H1 (cell line): ENCODE results near the gene A3GALT2. TPM values are rescaled to one million over a fixed set of nuclear protein-coding genes. Genes with fewer than 3 reads are reported as not detected.

Source experiments
- CTCF ChIA-PET: fragments of 300-600 bp; sonication (Branson Sonifier 250); formaldehyde crosslinking; loops from one replicate; lab custom pipeline; 2021; ENCODE audit not compliant: partially characterized antibody; lab: Charles Lee
- POLR2A ChIA-PET: fragments of 300-600 bp; sonication (Branson Sonifier 250); formaldehyde crosslinking; loops from one replicate; lab custom pipeline; 2021; ENCODE audit warnings: inconsistent platforms; ENCODE audit not compliant: partially characterized antibody; lab: Charles Lee
- DNase-seq, 2 experiments: peaks; one replicate each; pipeline versions ENCODE4 v3.0.0 to v3.0.0-alpha.2; 2010 to 2022; ENCODE audit warnings: low spot score in 2 of 2, low read depth in 1 of 2, mixed read lengths in 1 of 2
- FAIRE-seq: peaks from 2 replicates; lab custom pipeline; 2011; peaks lifted over from hg19 to GRCh38; lab: Jason Lieb, UNC
- H2AFZ ChIP-seq: 2 replicates; pipeline ENCODE4 v1.8.1; 2012; ENCODE audit warnings: low read length, inconsistent platforms
- H2AK5ac ChIP-seq: 2 replicates; pipeline ENCODE4 v1.6.1; 2013; ENCODE audit warnings: low read depth, low read length
- H2BK120ac ChIP-seq: replicated peaks from 2 replicates; pipeline ENCODE3; 2013; ENCODE audit warnings: low read depth, low read length, inconsistent platforms
- H2BK12ac ChIP-seq: 2 replicates; pipeline ENCODE4 v1.6.1; 2013; ENCODE audit warnings: low read depth, low read length
- H2BK15ac ChIP-seq: 2 replicates; pipeline ENCODE4 v1.6.1; 2013; ENCODE audit warnings: low read length
- H2BK20ac ChIP-seq: 2 replicates; pipeline ENCODE4 v1.6.1; 2013; ENCODE audit warnings: low read length
- H2BK5ac ChIP-seq: 2 replicates; pipeline ENCODE4 v1.6.1; 2013; ENCODE audit warnings: low read depth, low read length
- H3K14ac ChIP-seq: 2 replicates; pipeline ENCODE4 v1.6.1; 2013; ENCODE audit warnings: inconsistent platforms; ENCODE audit not compliant: insufficient read length
- H3K18ac ChIP-seq: 2 replicates; pipeline ENCODE4 v1.6.1; 2013; ENCODE audit warnings: low read length; ENCODE audit errors: extremely low read depth
- H3K23ac ChIP-seq: 2 replicates; pipeline ENCODE4 v1.6.1; 2013; ENCODE audit warnings: inconsistent platforms; ENCODE audit not compliant: insufficient read length
- H3K23me2 ChIP-seq: 2 replicates; pipeline ENCODE4 v1.6.1; 2013; ENCODE audit warnings: low read depth, low read length
- H3K27ac ChIP-seq: 2 replicates; pipeline ENCODE4 v1.6.1; 2011; ENCODE audit warnings: low read depth, low read length, inconsistent platforms
- H3K27me3 ChIP-seq, 4 experiments: replicated peaks in 1 of 4; 1 replicate in 1 of 4; 2 replicates in 3 of 4; pipeline versions ENCODE4 v1.6.1 to v1.8.1; 2011 to 2013; ENCODE audit warnings: low read length in 3 of 4, mild to moderate bottlenecking in 3 of 4, inconsistent platforms in 2 of 4, mixed read lengths in 2 of 4, moderate library complexity in 1 of 4; ENCODE audit not compliant: control insufficient read depth in 3 of 4, insufficient read depth in 3 of 4; ENCODE audit errors: extremely low read depth in 1 of 4
- H3K36me3 ChIP-seq, 4 experiments: 2 replicates each; pipeline versions ENCODE4 v1.6.1 to v1.8.1; 2011 to 2013; ENCODE audit warnings: mild to moderate bottlenecking in 4 of 4, low read length in 3 of 4, moderate library complexity in 2 of 4, control low read depth in 1 of 4, inconsistent platforms in 1 of 4; ENCODE audit not compliant: insufficient read depth in 4 of 4, control insufficient read depth in 2 of 4
- H3K4ac ChIP-seq: replicated peaks from 2 replicates; pipeline ENCODE3; 2013; ENCODE audit warnings: low read length, low read depth, mixed read lengths, inconsistent platforms; ENCODE audit not compliant: insufficient read length
- H3K4me1 ChIP-seq, 4 experiments: replicated peaks in 1 of 4; 1 replicate in 1 of 4; 2 replicates in 3 of 4; pipeline versions ENCODE4 v1.6.1 to v1.8.1; 2011 to 2013; ENCODE audit warnings: low read length in 3 of 4, inconsistent platforms in 2 of 4, mixed read lengths in 1 of 4; ENCODE audit not compliant: insufficient read depth in 4 of 4, control insufficient read depth in 3 of 4
- H3K4me2 ChIP-seq, 2 experiments: 2 replicates each; pipeline versions ENCODE4 v1.6.1 to v1.8.1; 2011 to 2013; ENCODE audit warnings: low read depth in 2 of 2, low read length in 2 of 2, control low read depth in 1 of 2, inconsistent platforms in 1 of 2, mild to moderate bottlenecking in 1 of 2; ENCODE audit not compliant: insufficient read depth in 1 of 2
- H3K4me3 ChIP-seq, 4 experiments: fragments of 200-600, 300-600 bp in 1 of 4; sonication (generic), shearing (Covaris generic), sonication (Bioruptor Twin) in 1 of 4; 2 replicates each; pipeline versions ENCODE4 v1.5.1 to v1.8.1; 2011 to 2016; ENCODE audit warnings: low read length in 4 of 4, low read depth in 3 of 4, control low read depth in 2 of 4, inconsistent platforms in 2 of 4, mild to moderate bottlenecking in 2 of 4, mixed read lengths in 1 of 4, moderate library complexity in 1 of 4; ENCODE audit not compliant: insufficient read depth in 2 of 4; ENCODE audit errors: extremely low read depth in 1 of 4
- H3K56ac ChIP-seq: replicated peaks from 2 replicates; pipeline ENCODE3; 2013; ENCODE audit warnings: low read depth, mild to moderate bottlenecking, mixed read lengths, low read length, inconsistent platforms; ENCODE audit not compliant: insufficient read length
- H3K79me1 ChIP-seq: 2 replicates; pipeline ENCODE4 v1.6.1; 2013; ENCODE audit warnings: low read depth, low read length, control low read depth
- H3K79me2 ChIP-seq, 2 experiments: 2 replicates each; pipeline versions ENCODE4 v1.6.1 to v1.8.1; 2012 to 2013; ENCODE audit warnings: low read length in 2 of 2, mild to moderate bottlenecking in 2 of 2, inconsistent platforms in 1 of 2; ENCODE audit not compliant: insufficient read depth in 2 of 2, control insufficient read depth in 1 of 2
- H3K9ac ChIP-seq, 4 experiments: replicated peaks in 1 of 4; 1 replicate in 1 of 4; 2 replicates in 3 of 4; pipeline versions ENCODE4 v1.6.1 to v1.8.1; 2011 to 2013; ENCODE audit warnings: low read depth in 3 of 4, low read length in 3 of 4, control low read depth in 2 of 4, mild to moderate bottlenecking in 2 of 4, moderate library complexity in 2 of 4, inconsistent platforms in 1 of 4; ENCODE audit errors: extremely low read depth in 1 of 4
- H3K9me3 ChIP-seq, 2 experiments: 2 replicates each; pipeline versions ENCODE4 v1.6.1 to v1.8.1; 2012 to 2013; ENCODE audit warnings: mild to moderate bottlenecking in 2 of 2, moderate library complexity in 2 of 2, control low read depth in 1 of 2, inconsistent platforms in 1 of 2, low read depth in 1 of 2, low read length in 1 of 2, mixed read lengths in 1 of 2; ENCODE audit not compliant: insufficient read depth in 2 of 2
- H4K20me1 ChIP-seq, 2 experiments: replicated peaks in 1 of 2; 2 replicates each; pipeline versions ENCODE3 to v1.8.1; 2011 to 2013; ENCODE audit warnings: inconsistent platforms in 2 of 2, low read length in 2 of 2, mild to moderate bottlenecking in 1 of 2; ENCODE audit not compliant: insufficient read depth in 2 of 2, control insufficient read depth in 1 of 2
- H4K5ac ChIP-seq: 2 replicates; pipeline ENCODE4 v1.6.1; 2013; ENCODE audit warnings: low read length, low read depth, mixed read lengths, inconsistent platforms; ENCODE audit not compliant: insufficient read length
- H4K8ac ChIP-seq: 2 replicates; pipeline ENCODE4 v1.8.0; 2013; ENCODE audit warnings: mild to moderate bottlenecking, moderate library complexity, low read length, inconsistent platforms; ENCODE audit not compliant: insufficient read depth; ENCODE audit errors: extremely low read depth
- H4K91ac ChIP-seq: replicated peaks from 2 replicates; pipeline ENCODE3; 2013; ENCODE audit warnings: low read length, mixed read lengths, inconsistent platforms; ENCODE audit not compliant: insufficient read length
- CTBP2 ChIP-seq: IDR thresholded peaks from 2 replicates; pipeline ENCODE4 v1.7.0; 2011; ENCODE audit warnings: borderline replicate concordance, mild to moderate bottlenecking, moderate library complexity, mixed read lengths, low read length; ENCODE audit not compliant: insufficient read depth, insufficient read length
- JUND ChIP-seq: IDR thresholded peaks from 2 replicates; pipeline ENCODE4 v1.6.1; 2011; ENCODE audit warnings: mild to moderate bottlenecking, improper control_type of control experiment, low read length
- KDM5A ChIP-seq: fragments of 200-600 bp; IDR thresholded peaks from 2 replicates; pipeline ENCODE4 v1.7.1; 2012; ENCODE audit warnings: mild to moderate bottlenecking, low read length, inconsistent platforms, mixed read lengths
- NRF1 ChIP-seq: IDR thresholded peaks from 2 replicates; pipeline ENCODE4 v1.6.1; 2011; ENCODE audit warnings: mild to moderate bottlenecking, low read depth, low read length, improper control_type of control experiment
- WGBS, 2 experiments: shearing (Covaris generic) in 1 of 2; methylation state at CpG; one replicate each; pipeline versions ENCODE4 v1.1.6 to v1.1.7; 2013 to 2015; ENCODE audit warnings: low lambda C conversion rate in 2 of 2, mixed read lengths in 2 of 2, inconsistent platforms in 1 of 2, low coverage in 1 of 2, missing lambda C conversion rate in 1 of 2; ENCODE audit not compliant: insufficient replicate concordance in 2 of 2, insufficient coverage in 1 of 2, insufficient read length in 1 of 2; ENCODE audit errors: extremely low coverage in 1 of 2, missing lambda C conversion rate in 1 of 2; 5-methylcytosine and 5-hydroxymethylcytosine counted together
- polyA plus RNA-seq, 7 experiments: library from polyadenylated mRNA; depleted of rRNA in 3 of 7; stranded (reverse) in 5 of 7; unstranded in 2 of 7; fragments of >200 nt in 5 of 7; fragments of 200-250 nt in 2 of 7; gene quantifications; 1 replicate in 5 of 7; 2 replicates in 1 of 7; 4 replicates in 1 of 7; pipeline versions ENCODE4 v1.2.1 to v1.2.3, GENCODE V29; 2011 to 2013; ENCODE audit warnings: missing spikeins in 2 of 7, mixed read lengths in 2 of 7
- total RNA-seq: library from RNA; stranded (reverse); fragmentation: NEBNext Ultra II Directional; extraction: Animal tissue kit (Norgen Biotek cat#: 25700); gene quantifications from 2 replicates; pipeline ENCODE4 v1.2.1, GENCODE V29; 2021
- TF ChIP-seq, protein P1 (sequence below), 3 experiments: IDR thresholded peaks; 1 replicate in 2 of 3; 2 replicates in 1 of 3; pipeline versions ENCODE4 v1.5.1 to v1.6.1; 2011; ENCODE audit warnings: low read length in 3 of 3, mild to moderate bottlenecking in 3 of 3, inconsistent platforms in 2 of 3, low read depth in 1 of 3, moderate library complexity in 1 of 3; ENCODE audit not compliant: insufficient read depth in 1 of 3; ENCODE audit errors: control extremely low read depth in 1 of 3
- TF ChIP-seq, protein P2 (sequence below): IDR thresholded peaks from 2 replicates; pipeline ENCODE4 v1.6.1; 2011; ENCODE audit warnings: low read depth, mild to moderate bottlenecking, low read length; ENCODE audit not compliant: insufficient read depth

A3GALT2 gene
- total and polyA plus RNA-seq, 2 of the 8 experiments (the other 6 are each of a cell fraction or from before 2014, with no cell fraction given): not detected

- no peak overlapping the region for H3K27ac ChIP-seq
- no peak overlapping the region for H2AFZ ChIP-seq
- TF ChIP-seq CTBP2 (no peak), KDM5A (no peak), NRF1 (no peak), JUND (no peak)
- TF ChIP-seq, protein P1, sequence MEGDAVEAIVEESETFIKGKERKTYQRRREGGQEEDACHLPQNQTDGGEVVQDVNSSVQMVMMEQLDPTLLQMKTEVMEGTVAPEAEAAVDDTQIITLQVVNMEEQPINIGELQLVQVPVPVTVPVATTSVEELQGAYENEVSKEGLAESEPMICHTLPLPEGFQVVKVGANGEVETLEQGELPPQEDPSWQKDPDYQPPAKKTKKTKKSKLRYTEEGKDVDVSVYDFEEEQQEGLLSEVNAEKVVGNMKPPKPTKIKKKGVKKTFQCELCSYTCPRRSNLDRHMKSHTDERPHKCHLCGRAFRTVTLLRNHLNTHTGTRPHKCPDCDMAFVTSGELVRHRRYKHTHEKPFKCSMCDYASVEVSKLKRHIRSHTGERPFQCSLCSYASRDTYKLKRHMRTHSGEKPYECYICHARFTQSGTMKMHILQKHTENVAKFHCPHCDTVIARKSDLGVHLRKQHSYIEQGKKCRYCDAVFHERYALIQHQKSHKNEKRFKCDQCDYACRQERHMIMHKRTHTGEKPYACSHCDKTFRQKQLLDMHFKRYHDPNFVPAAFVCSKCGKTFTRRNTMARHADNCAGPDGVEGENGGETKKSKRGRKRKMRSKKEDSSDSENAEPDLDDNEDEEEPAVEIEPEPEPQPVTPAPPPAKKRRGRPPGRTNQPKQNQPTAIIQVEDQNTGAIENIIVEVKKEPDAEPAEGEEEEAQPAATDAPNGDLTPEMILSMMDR (IDR thresholded peaks at IDR 0.05; ENCODE audit: control extremely low read depth in 1 of 3, insufficient read depth in 1 of 3, low read depth in 1 of 3, low read length in 3 of 3): no peak
- TF ChIP-seq, protein P2, sequence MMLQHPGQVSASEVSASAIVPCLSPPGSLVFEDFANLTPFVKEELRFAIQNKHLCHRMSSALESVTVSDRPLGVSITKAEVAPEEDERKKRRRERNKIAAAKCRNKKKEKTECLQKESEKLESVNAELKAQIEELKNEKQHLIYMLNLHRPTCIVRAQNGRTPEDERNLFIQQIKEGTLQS: no peak
These were observed 62.9 kb downstream of the A3GALT2 start for GRCh38 chr1:33257772-33258712.

More at GRCh38 chr1:33257772-33258712, 62.9 kb downstream of the A3GALT2 start:
- no peak overlapping the region for H3K4ac ChIP-seq
- WGBS, 2 experiments: 85% methylated on average over 19 of the region's 19 CpGs; no CpG with 5 or more reads in 1 of the 2 experiments
- H3K4me1 ChIP-seq: peaks cover 0 to 21% (median 10%) of the 10 kb centered on the region in 4 experiments; a peak in 5 of 7 replicates
- H2BK120ac ChIP-seq: no peak overlapping the region
- ChIA-PET POLR2A (interaction anchor here (0.6 to 2.1 kb wide), 8 partner anchors 8 to 74 kb away, joined by 3 to 7 read pairs (median 3); no protein-coding TSS in a partner anchor), CTCF (interaction anchor here (0.8 to 1.1 kb wide), 3 partner anchors 16 to 75 kb away, joined by 3 to 5 read pairs (median 3); no protein-coding TSS in a partner anchor)
- 0 out of 2 replicates have a peak overlapping the region, but pooled peaks have one; percentile 48 for H2BK20ac ChIP-seq
- peak overlapping the region; percentile 68; the same call in 1 of the 2 replicates for H2BK12ac ChIP-seq
- H4K8ac ChIP-seq: peak overlapping the region; percentile 75; the same call in 1 of the 2 replicates
- peaks cover 7% of the 10 kb centered on the region for H3K23me2 ChIP-seq
- H3K4me3 ChIP-seq: peak overlapping the region; percentile 85 to 96 (median 91)
- no peak overlapping the region for H3K56ac ChIP-seq
- H3K79me2 ChIP-seq: peaks cover 0 to 50% of the 10 kb centered on the region in 2 experiments; a peak in 2 of 4 replicates
- no peak for DNase-seq
- peaks cover 0 to 2% (median 0%) of the 10 kb centered on the region in 4 experiments; a peak in 1 of 8 replicates for H3K36me3 ChIP-seq
- H2BK15ac ChIP-seq: peak overlapping the region; percentile 81; the same call in 1 of the 2 replicates
- peak overlapping the region; percentile 83 for H3K18ac ChIP-seq
- no peak for FAIRE-seq
- H3K14ac ChIP-seq: no peak overlapping the region
- H2BK5ac ChIP-seq: peak overlapping the region; percentile 44; the same call in 1 of the 2 replicates
- peaks cover 23% of the 10 kb centered on the region for H3K79me1 ChIP-seq
- H4K20me1 ChIP-seq: peaks cover 0 to 10% of the 10 kb centered on the region in 2 experiments
- no peak overlapping the region for H4K5ac ChIP-seq
- peak overlapping the region in 3 of 4 experiments; percentile 72 to 87 (median 79); a peak in 6 of 7 replicates for H3K9ac ChIP-seq
- H2AK5ac ChIP-seq: peak overlapping the region; percentile 75; the same call in 1 of the 2 replicates
- H3K23ac ChIP-seq: no peak overlapping the region
- peaks cover 0 to 2% (median 0%) of the 10 kb centered on the region in 4 experiments; a peak in 2 of 7 replicates for H3K27me3 ChIP-seq
- peak overlapping the region; percentile 81 to 94 for H3K4me2 ChIP-seq
- H4K91ac ChIP-seq: peak overlapping the region; percentile 45
- no peaks in the 10 kb centered on the region for H3K9me3 ChIP-seq
